ENCODE data around the gene TMEM219.
"Not testable (repeated sequence)": the region's sequence is repeated elsewhere in the genome, so short reads cannot be mapped to it uniquely, and the experiment has no call there.

Gene TMEM219

DNA sequence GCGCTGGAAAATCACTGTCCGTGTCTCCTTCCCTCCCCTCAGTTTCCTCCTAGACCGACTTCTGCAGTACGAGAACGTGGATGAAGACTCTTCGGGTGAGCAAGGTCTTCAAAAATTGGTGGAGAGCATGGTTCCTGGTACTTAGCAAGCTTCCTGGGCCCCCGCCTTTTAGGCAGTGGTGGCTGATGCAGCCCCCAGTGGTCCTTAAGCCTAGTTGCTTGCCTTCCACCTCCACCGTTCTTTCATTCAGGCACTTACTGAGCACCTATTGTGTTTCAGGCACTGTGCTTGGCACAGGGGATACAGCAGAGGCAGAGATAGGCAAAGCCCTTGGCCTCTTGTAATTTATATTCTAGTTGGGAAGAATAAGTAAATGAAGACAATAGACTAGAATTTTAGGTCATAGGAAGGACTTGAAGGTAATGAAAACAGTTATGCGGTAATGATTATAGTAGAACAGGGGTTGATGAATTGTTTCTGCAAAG lies 34.9 kb downstream of the TMEM219 start:
- no peak for DNase-seq

DNA sequence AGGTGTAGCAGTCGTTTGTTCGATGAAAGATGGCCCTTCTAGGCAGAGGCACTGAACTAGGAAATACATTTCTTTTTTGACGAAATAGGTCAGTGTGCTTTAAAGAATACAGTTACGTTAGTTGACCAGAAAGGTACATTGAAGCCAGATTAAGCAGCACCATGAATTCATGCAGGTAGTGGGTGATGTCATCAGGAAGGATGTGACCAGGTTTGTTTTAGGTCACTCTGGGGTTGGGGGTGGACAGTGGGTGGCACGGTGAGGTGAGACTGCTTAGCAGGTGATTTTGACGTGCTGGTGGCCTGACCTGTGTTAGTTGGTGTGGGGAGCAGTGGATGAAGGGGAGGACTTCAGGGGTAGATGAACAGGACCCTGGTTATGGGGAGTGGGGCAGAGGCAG lies 37.7 kb downstream of the TMEM219 start:
- no peak for DNase-seq

- no peak for DNase-seq
Observed at GRCh38 chr16:30000735-30001631, 39.1 kb downstream of the TMEM219 start.

DNA sequence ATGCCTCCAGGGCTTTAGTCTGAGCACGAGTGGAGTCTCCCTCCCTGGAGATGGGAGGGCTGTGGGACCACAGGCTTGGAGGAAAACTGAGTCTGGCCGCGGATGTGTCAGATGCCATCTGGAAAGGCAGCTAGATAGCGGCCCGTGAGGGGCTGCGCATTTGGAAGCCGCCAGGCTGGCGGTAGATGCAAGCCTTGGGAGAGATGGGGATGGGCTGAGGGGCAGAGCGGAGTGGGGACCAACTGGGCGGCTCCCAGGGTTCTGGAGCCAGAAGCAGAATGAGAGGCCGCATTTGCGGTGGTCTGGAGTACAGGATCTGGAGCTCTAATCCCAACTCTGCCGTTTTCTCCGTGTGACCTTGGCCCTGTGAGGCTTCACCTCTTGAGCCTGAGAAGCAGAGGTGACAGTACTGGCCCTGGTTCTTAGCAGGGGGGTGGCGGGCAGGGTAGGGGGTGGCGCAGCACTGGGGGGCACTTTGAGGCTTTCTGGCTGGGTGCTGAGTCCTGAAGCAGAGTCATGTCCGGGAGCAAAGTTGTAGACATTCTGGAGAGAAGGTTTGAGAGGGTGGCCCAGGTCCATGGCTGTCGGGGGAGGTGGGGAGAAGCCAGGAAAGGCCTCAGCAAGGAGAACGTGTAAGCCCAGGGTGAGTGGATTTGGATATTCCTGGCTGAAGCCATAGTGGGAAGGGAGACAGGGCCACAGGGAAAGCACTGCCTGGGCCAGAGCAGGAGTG lies 40.9 kb downstream of the TMEM219 start:
- DNase-seq = no peak

DNA sequence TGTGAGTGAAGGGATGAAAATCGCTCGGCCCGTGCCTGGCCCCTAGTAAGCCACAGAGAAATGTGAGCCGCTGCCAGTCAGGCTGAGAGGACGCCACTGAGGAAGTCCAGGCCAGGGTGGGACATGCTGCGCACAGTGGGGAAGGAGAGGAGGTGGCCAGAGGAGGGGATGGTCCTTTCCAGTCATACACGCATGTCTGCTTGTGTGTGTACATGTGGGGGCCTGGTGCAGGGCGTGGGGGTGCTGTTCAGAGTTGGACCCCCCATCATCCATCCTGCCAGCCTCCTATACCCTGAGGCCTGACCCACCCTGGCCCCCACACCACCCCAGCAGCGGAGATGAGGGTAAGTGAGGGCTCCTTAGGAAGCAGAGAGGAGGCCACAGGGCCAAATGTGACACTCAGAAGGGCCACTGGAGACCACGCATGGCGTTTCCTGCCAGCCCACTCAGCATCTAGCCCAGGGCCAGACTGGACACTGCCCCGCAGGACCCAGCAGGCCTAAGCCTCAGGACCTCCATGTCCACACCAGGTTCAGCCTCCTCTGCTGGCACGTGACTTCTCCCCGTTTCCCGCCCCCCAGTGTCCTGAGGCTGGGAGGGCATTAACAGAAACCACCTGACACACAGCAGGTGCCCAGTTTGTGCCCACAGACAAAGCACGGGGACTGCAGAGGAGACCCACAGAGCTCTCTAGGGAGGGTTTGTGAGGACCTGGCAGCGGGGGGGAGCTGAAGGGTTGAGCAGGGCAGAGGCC lies 42.0 kb downstream of the TMEM219 start:
- no peak for DNase-seq

- no peak for DNase-seq
Observed at GRCh38 chr16:30004424-30004776, 42.5 kb downstream of the TMEM219 start.

GRCh38 chr16:30004811-30005242 lies 42.9 kb downstream of the TMEM219 start:
- DNase-seq = no peak

- peak; percentile 61 for DNase-seq
Observed at GRCh38 chr16:30005341-30006094, 43.6 kb downstream of the TMEM219 start.

- no peak for DNase-seq
Observed at GRCh38 chr16:30006095-30006473, 44.2 kb downstream of the TMEM219 start.

DNA sequence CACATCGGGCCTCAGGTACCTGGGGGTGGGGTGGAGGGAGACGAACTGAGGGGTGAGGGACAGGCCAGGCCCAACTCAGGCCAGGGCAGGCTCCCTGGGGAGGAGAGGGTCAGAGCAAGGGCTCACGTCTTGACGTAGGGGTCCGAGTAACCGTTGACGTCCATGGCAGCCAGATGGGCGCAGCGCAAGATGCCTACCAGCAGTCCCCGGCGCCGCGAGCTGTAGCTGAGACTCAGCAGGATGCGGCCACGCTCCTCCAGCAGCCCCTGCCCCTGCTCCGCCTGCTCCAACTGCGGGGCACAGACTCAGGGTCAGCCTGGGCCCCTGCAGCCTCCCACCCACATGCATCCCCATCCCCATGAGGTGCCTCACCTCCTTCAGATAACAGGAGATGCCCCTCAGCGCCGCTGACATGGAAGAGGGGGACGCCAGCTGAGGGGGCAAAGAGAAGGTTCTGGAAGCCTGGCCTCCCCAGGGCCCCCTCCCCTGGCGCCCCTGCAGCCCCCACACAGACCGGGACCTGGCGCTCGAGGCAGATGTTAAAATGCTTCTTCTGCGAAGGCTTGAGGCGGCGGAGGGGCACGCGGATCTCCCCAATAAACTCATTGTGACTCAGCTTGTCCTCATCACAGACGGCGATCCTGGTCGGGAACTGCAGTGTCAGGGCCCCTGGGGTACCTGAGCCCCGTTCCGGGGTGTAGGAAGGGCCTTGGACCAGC lies 44.9 kb downstream of the TMEM219 start:
- no peak for DNase-seq

DNA sequence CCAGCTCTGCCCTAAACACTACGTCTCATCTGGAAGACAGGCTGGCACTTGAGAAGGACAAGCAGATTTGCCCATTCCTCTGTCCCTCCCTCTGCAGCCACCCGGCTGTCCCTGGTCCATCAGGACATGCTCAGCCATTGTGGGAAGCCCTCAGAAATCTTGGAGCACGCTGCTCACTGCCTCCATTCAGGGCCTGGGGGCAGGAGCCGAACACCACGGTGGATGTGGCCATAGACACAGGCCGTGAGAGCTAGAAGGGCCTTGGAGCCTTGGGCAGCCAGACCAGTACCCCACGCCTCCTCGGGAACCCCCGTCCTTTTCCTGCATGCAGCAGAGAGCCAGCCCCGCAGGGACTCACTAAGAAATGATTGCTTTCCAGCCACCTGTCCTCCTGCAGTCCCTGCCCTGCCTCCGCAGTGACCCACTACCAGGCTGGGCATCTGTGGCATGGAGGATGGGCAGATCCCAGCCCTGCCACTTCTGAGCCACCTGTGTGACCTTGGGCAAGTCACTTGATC lies 45.6 kb downstream of the TMEM219 start:
- no peak for DNase-seq

DNA sequence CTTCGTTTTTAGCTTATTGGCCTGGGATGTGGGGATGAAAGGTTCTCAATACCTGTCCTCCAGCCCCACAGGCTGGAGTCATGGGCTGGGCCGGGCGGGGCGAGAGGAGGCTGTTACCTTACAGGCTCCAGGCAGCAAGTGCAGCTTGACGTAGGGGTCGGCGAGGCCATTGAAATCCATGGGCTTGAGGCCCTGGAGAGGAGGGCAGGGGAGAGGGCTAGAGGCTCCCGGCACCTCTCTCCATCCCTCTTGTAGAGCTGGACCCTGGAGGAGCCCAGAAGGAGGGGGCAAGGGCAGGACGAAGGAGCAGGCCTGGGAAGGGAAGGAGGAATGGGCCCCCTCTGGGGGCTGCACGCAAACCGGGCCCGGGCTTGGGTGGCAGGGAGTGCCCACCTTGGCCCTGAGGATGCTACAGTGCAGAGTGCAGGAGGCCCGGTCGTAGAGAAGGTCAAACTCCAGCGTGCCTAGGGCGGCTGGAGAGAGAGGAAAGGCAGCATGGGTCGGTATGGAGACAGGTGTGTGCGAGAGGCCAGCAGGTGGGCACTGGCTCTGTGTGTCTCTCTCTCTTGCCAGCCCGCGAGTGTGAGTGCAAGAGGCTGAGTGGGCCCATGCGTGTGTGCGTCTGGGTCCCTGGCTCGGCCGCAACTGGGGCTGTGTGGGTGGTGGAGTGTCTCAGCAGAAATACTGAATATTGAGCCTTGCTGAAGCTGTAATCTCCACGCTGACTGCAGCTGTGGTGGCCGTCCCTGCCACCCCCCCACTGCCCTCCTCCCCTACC lies 47.4 kb downstream of the TMEM219 start:
- DNase-seq = no peak

GRCh38 chr16:30009990-30010843 lies 48.3 kb downstream of the TMEM219 start:
- no peak for DNase-seq

- peak; percentile 60 for DNase-seq
Observed at GRCh38 chr16:30010844-30011713, 49.2 kb downstream of the TMEM219 start, which contains the start of gene DOC2A. Gene DOC2A, minus strand, starts transcription at chr16:30011027. Its CDS starts 805 bp downstream, at chr16:30010222.

DNA sequence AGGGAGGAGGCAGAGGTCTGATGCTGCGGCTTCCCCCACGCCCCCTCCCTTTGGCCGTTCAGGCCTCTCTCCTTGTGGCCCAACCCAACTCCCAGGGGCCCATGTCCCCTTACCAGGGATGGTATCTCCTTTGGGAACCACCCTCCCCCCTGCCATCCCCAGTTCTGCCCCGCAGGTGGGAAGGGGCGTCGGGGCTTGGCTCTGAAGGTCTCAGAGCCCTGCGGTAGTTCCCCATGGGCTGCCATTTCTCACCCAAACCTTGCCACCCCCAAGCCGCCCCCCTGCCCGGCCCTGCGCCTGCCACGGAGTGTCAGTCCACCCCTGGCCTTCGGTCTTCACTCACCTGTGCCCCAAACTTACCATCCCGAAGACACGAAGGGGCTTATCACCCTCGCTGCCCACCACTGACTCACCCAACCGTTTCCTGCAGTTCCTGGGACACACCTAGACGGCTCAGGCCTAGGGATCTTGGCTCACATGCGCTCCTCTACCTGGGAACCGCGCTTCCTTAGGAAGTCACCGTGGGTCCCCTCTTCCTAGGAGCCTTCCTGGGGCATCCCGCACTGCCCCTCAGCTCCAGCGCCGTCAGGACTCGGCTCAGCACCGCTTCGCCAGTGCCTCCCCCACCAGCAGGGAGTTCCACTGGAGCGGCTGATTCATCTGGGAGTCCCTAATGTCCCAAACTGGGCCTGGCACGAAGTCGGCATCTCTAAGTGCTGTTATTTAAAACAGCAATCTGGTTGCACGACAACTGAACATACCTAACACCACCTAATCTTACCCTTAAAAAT lies 50.0 kb downstream of the TMEM219 start:
- DNase-seq = no peak

- DNase-seq = not testable (repeated sequence)
Observed at GRCh38 chr16:30012598-30012997, 50.7 kb downstream of the TMEM219 start.

DNA sequence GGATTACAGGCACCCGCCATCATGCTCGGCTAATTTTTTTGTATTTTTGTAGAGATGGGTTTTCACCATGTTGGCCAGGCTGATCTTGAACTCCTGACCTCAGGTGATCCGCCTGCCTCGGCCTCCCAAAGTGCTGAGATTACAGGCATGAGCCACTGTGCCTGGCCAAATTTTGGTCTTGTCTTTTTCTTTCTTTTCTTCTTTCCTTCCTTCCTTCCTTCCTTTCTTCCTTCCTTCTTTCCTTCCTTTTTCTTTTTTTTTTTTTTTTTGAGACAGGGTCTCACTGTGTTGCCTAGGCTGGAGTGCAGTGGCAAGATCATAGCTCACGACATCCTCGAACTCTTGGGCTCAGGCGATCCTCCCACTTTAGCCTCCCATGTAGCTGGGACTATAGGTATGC lies 53.6 kb downstream of the TMEM219 start:
- not testable (repeated sequence) for DNase-seq
